GM13976 (cell line): ENCODE results near the gene GINS2.

ENCODE experiments used
- DNase-seq: peaks from one replicate; pipeline ENCODE4 v3.0.0; 2012; ENCODE audit warnings: low spot score
- in situ Hi-C: fragments of 300-500 bp; cut with MboI; formaldehyde crosslinking; loops from one replicate; pipeline ENCODE4 v1.12.0; 2022; ENCODE audit warnings: low sequenced_read_pairs, mixed read lengths, inconsistent platforms; ENCODE audit not compliant: unreplicated experiment
- TF ChIP-seq, protein P1 (sequence below): IDR thresholded peaks from 2 replicates; pipeline ENCODE4 v1.5.1; 2012; ENCODE audit warnings: borderline replicate concordance, mild to moderate bottlenecking; ENCODE audit not compliant: insufficient read depth; ENCODE audit errors: extremely low read depth, missing control alignments, control extremely low read depth

Gene GINS2

DNA sequence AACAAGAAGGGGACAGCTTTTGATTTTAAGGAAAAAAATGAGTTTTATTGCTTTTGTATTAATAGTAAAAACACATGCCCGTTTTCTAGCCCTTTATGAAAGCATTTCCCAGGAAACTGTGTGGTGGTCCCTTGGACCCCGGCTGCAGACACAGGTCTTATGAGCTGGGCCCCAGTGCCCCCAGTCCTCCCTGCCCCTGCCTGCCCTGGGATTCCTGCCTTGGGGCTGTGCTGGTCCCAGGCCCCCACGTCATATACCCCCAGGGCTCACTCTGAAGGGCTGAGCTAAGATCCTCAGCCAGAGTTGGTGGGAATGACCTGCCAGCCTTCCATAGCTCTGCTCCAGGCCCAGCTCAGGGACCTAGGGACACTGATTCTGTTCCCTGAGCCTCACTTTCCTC lies 30.8 kb downstream of the GINS2 start:
- in situ Hi-C loops, result no loop called here
- DNase-seq, result no peak
- TF ChIP-seq, protein P1, sequence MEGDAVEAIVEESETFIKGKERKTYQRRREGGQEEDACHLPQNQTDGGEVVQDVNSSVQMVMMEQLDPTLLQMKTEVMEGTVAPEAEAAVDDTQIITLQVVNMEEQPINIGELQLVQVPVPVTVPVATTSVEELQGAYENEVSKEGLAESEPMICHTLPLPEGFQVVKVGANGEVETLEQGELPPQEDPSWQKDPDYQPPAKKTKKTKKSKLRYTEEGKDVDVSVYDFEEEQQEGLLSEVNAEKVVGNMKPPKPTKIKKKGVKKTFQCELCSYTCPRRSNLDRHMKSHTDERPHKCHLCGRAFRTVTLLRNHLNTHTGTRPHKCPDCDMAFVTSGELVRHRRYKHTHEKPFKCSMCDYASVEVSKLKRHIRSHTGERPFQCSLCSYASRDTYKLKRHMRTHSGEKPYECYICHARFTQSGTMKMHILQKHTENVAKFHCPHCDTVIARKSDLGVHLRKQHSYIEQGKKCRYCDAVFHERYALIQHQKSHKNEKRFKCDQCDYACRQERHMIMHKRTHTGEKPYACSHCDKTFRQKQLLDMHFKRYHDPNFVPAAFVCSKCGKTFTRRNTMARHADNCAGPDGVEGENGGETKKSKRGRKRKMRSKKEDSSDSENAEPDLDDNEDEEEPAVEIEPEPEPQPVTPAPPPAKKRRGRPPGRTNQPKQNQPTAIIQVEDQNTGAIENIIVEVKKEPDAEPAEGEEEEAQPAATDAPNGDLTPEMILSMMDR, result no peak

DNA sequence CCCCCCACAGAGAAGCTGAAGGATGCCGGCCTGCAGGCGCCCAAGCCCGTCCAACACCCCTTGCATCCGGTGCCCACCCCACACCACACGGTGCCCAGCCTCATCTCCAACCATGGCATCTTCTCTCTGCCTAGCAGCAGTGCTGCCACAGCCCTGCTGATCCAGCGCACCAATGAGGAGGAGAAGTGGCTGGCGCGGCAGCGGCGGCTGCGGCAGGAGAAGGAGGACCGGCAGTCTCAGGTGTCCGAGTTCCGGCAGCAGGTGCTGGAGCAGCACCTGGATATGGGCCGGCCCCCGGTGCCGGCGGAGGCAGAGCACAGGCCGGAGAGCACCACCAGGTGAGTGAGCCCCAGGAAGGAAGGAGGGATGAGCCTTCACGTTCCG lies 31.5 kb downstream of the GINS2 start:
- TF ChIP-seq, protein P1, result no peak
- in situ Hi-C loops, result no loop called here
- DNase-seq, result no peak

DNA sequence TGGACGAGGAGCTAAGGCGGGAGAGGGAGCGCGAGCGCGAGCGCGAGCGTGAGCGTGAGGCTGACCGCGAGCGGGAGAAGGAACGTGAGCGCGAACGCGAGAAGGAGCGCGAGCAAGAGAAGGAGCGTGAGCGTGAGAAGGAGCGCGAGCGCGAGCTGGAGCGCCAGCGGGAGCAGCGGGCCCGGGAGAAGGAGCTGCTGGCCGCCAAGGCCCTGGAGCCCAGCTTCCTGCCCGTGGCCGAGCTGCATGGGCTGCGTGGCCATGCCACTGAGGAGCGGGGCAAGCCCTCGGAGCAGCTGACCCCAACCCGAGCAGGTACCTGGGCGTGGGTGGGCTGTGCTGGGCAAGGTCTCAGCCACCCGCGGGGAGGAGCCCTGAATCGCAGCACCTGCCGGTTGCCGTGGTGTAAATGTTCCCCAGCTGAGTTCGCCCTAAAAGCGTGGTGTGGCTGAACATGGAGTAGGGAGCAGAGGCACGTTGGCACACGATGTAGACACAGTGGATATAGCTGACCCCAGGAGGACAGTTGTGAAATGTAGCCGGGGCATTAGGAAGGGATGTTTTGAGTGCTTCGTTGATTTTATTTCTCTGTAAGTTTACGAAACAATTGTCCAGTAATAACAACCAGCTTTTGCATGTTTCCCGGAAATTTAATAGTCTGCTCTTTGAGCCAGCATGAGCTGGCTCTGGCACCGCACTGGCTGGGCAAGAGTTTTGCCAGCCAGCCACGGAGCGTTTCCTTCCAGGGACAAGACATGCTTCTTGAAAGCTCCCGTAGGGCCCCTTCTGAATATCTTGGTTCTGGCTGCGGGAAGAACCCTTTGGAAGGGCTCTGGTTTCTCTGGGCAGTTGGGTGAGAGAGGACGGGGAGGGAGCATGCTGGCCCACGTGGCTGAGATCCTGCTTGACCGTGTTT lies 32.1 kb downstream of the GINS2 start:
- TF ChIP-seq, protein P1, result no peak
- in situ Hi-C loops, result no loop called here
- DNase-seq, result no peak

DNA sequence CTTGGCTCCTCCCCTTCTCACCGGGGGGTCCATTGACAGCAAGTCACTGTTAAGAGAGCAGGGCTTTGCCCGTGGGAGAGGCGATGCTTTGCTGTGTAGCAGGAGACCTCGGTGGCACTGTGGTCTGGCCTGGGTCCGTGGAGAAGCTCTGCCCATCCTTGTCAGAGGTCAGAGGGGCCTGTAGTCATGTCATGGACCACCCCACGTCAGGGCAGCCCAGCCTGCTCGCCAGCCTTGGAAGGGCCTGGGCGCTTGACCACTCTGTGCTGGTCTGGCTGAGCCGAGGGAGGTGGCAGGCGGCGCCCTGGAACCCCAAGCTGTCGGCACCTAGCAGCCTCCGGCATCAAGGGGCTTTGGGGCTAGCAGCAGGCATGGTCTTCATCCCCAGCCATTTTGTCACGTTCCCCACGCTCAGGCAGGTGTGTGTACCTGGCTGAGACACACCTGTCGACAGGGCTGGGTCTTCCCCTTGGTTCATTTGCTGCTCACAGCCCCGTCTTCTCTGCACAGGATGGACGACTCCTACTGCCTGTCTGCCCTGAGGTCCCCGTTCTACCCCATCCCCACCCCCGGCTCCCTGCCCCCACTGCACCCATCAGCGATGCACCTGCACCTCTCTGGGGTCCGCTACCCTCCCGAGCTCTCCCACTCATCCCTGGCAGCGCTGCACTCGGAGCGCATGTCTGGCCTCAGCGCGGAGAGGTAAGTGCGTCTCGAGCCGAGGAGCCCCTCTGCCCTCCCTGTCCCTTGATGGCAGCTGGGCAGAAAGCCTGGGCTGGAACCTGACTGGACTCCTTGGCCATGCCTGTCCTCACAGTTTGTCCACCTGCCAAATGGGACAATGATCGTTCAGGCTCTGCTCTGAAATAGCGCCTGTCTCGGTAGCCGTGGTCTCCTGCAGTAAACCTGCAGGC lies 33.3 kb downstream of the GINS2 start:
- in situ Hi-C loops, result no loop called here
- TF ChIP-seq, protein P1, result no peak
- DNase-seq, result no peak

DNA sequence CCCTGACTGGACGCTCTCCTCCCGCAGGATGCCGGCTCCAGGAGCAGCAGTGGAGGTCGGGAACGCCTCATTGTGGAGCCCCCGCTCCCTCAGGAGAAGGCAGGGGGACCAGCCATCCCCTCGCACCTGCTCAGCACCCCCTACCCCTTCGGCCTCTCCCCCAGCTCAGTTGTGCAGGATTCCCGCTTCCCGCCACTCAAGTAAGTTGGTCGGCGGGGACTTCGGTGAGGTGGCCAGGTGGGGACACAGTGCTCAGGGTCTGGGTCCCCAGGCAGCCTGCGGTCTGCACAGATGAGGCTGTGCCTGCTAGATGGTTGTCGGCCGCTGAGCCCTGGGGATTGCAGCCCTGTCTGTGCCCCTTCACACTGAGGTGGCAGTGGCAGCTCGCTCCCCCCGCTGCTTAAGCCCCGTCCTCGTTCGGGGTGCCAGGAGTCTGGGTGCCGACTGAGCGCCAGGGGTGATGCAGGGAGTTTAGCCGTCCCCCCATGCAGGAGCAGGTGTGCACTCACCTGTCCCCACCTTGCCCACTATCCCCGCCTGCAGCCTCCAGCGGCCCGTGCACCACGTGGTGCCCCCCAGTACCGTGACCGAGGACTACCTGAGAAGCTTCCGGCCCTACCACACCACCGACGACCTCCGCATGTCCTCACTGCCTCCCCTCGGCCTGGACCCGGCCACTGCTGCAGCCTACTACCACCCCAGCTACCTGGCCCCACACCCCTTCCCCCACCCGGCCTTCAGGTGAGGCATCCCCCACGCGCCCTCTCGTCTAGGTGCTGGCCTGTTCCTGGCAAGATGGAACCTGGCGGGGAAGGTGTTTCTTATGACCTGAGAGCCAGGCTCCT lies 34.3 kb downstream of the GINS2 start:
- in situ Hi-C loops, result no loop called here
- no peak for DNase-seq
- TF ChIP-seq, protein P1, result no peak
